Upper lobe of left lung (tissue), 6 donors: ENCODE measurements around the gene SPTB. TPM values are rescaled to one million over a fixed set of nuclear protein-coding genes. Genes with fewer than 3 reads are reported as not detected.

ENCODE experiments used
- ATAC-seq, 2 donors: fragments of 200-7000 bp; cut with Tn5 transposase; one replicate each; pipeline ENCODE4 v1.9.1; 2022; ENCODE audit warnings: mild to moderate bottlenecking in 2 of 2, moderate library complexity in 2 of 2; ENCODE audit not compliant: low FRiP score in 2 of 2
- DNase-seq, 2 donors: peaks; one replicate each; pipeline ENCODE4 v3.0.0-alpha.2; 2019 to 2020
- H3K27ac ChIP-seq, 4 donors: fragments of 200-600 bp; sonication (generic); one replicate each; pipeline ENCODE4 v1.5.1; 2016 to 2019
- H3K27me3 ChIP-seq, 4 donors: fragments of 200-600 bp; sonication (generic); one replicate each; pipeline ENCODE4 v1.5.1; 2017 to 2019
- H3K36me3 ChIP-seq, 4 donors: fragments of 200-600 bp; sonication (generic); one replicate each; pipeline ENCODE4 v1.5.1; 2016 to 2019
- H3K4me1 ChIP-seq, 4 donors: fragments of 200-600 bp; sonication (generic); one replicate each; pipeline ENCODE4 v1.5.1; 2018 to 2019
- H3K4me3 ChIP-seq, 4 donors: fragments of 200-600 bp; sonication (generic); one replicate each; pipeline ENCODE4 v1.5.1; 2017 to 2019; ENCODE audit warnings: mild to moderate bottlenecking in 2 of 4, moderate library complexity in 1 of 4
- H3K9me3 ChIP-seq, 4 donors: fragments of 200-600 bp; sonication (generic); one replicate each; pipeline ENCODE4 v1.5.1; 2018 to 2019
- EP300 ChIP-seq, 4 donors: sonication (generic); formaldehyde crosslinking; IDR thresholded peaks; one replicate each; pipeline ENCODE4 v1.5.1; 2017; ENCODE audit warnings: antibody characterized with exemption in 4 of 4, control low read depth in 2 of 4
- POLR2A ChIP-seq, 4 donors: fragments of 450-650 bp; IDR thresholded peaks; one replicate each; pipeline ENCODE4 v1.5.1; 2016 to 2017; ENCODE audit warnings: antibody characterized with exemption in 4 of 4, mild to moderate bottlenecking in 2 of 4
- POLR2AphosphoS5 ChIP-seq, 2 donors: sonication (generic); formaldehyde crosslinking; IDR thresholded peaks; one replicate each; pipeline ENCODE4 v1.5.1; 2017; ENCODE audit warnings: antibody characterized with exemption in 2 of 2
- WGBS, 2 donors: methylation state at CpG; one replicate each; pipeline ENCODE4 v1.1.5; 2017 to 2018; 5-methylcytosine and 5-hydroxymethylcytosine counted together
- total RNA-seq, 6 donors: library from RNA; depleted of rRNA in 4 of 6; stranded (reverse); fragments of >200 nt in 4 of 6; gene quantifications; one replicate each; pipeline versions ENCODE4 v1.1.0 to v1.2.1, GENCODE V29; 2016 to 2021
- TF ChIP-seq, protein P1 (sequence below), 6 experiments: fragments of 450-650 bp in 4 of 6; fragments of 200-600 bp in 2 of 6; sonication (generic) in 2 of 6; IDR thresholded peaks; one replicate each; pipeline ENCODE4 v1.5.1; 2016 to 2019; ENCODE audit warnings: antibody characterized with exemption in 6 of 6
- donor health status: DM: no; HTN: no; CAD: no; lungs with moderate emphysema.
- donor health status: DM: no; HTN: yes; CAD: no; lungs with severe emphysema.

Gene SPTB
- total RNA-seq, 6 donors from 2014 or later, result 2.1 to 3.3 (median 2.7) TPM

DNA sequence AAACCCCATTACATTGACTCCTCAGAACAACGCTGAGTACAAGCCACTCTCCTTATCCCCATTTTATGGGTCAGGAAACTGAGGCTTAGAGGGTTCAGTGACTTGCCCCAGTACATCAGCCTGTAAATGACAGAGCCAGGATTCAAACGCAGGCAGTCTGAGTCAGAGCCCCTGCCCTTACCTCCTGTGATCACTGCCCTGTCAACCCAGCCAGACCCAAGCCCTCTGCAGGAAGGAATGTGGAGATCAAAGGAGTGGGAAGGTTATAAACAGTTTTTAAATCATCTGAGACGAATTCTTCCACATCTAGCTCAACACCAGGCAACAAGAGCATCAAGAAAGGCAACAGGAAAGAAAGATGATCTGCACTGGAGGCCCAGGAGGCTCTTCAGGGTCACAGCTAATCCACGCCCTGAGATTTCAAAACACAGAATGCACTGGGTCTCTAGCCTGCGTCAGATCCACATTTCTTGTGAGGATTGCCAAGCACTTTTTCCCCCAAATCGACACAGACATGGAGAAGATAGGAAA lies 38.5 kb downstream of the SPTB start:
- no peak overlapping the region for H3K27ac ChIP-seq
- no peak for DNase-seq
- peaks cover 0 to 4% (median 2%) of the 10 kb centered on the region in 4 donors for H3K4me1 ChIP-seq
- TF ChIP-seq POLR2A (IDR thresholded peaks at IDR 0.05) (no peak), EP300 (IDR thresholded peaks at IDR 0.05) (no peak), POLR2AphosphoS5 (IDR thresholded peaks at IDR 0.05) (no peak)
- TF ChIP-seq, protein P1, sequence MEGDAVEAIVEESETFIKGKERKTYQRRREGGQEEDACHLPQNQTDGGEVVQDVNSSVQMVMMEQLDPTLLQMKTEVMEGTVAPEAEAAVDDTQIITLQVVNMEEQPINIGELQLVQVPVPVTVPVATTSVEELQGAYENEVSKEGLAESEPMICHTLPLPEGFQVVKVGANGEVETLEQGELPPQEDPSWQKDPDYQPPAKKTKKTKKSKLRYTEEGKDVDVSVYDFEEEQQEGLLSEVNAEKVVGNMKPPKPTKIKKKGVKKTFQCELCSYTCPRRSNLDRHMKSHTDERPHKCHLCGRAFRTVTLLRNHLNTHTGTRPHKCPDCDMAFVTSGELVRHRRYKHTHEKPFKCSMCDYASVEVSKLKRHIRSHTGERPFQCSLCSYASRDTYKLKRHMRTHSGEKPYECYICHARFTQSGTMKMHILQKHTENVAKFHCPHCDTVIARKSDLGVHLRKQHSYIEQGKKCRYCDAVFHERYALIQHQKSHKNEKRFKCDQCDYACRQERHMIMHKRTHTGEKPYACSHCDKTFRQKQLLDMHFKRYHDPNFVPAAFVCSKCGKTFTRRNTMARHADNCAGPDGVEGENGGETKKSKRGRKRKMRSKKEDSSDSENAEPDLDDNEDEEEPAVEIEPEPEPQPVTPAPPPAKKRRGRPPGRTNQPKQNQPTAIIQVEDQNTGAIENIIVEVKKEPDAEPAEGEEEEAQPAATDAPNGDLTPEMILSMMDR (IDR thresholded peaks at IDR 0.05), result no peak
- H3K4me3 ChIP-seq, result no peak overlapping the region
- no peaks in the 10 kb centered on the region for H3K9me3 ChIP-seq
- H3K36me3 ChIP-seq, result no peaks in the 10 kb centered on the region
- no peaks in the 10 kb centered on the region for H3K27me3 ChIP-seq
- 46 to 50% methylated on average over 5 to 6 of the region's 6 CpGs for WGBS, 2 donors
- peak in 1 of 2 donors; percentile 26 for ATAC-seq

- no peaks in the 10 kb centered on the region for H3K27me3 ChIP-seq
- H3K36me3 ChIP-seq, result no peaks in the 10 kb centered on the region
- H3K4me3 ChIP-seq, result no peak overlapping the region
- peaks cover 0 to 4% (median 2%) of the 10 kb centered on the region in 4 donors for H3K4me1 ChIP-seq
- no peaks in the 10 kb centered on the region for H3K9me3 ChIP-seq
- no peak for TF ChIP-seq POLR2A (IDR thresholded peaks at IDR 0.05)
- TF ChIP-seq, protein P1 (IDR thresholded peaks at IDR 0.05), result no peak
- DNase-seq, result no peak
- WGBS, 2 donors, result 92 to 93% methylated on average over 5 of the region's 5 CpGs
- ATAC-seq, result no peak
- H3K27ac ChIP-seq, result no peak overlapping the region
Observed at GRCh38 chr14:64838656-64839055, 41.1 kb downstream of the SPTB start.

DNA sequence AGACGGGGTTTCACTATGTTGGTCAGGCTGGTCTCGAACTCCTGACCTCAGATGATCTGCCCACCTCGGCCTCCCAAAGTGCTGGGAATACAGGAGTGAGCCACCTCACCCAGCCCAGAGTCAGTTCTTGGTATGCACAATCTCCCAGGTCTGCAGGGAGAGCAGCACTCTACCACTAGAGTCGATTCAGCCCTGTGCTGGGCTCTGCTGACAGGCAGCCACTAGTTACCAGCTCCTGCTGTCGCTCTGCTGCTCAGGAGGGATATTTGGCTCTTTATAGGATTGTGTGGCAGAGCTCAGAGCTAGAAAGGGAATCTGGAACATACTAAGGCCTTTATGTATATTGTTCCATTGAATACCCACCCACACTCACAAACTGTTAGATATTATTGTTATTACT lies 44.3 kb downstream of the SPTB start:
- Histone ChIP-seq H3K27me3 (no peaks in the 10 kb centered on the region), H3K9me3 (no peaks in the 10 kb centered on the region), H3K36me3 (no peaks in the 10 kb centered on the region), H3K4me3 (no peak overlapping the region), H3K4me1 (no peaks in the 10 kb centered on the region), H3K27ac (no peak overlapping the region)
- TF ChIP-seq, protein P1 (IDR thresholded peaks at IDR 0.05), result no peak
- TF ChIP-seq POLR2AphosphoS5 (IDR thresholded peaks at IDR 0.05), result no peak
- no peak for TF ChIP-seq EP300 (IDR thresholded peaks at IDR 0.05)
- no peak for TF ChIP-seq POLR2A (IDR thresholded peaks at IDR 0.05)
- DNase-seq, result no peak
- WGBS, 2 donors, result 87 to 98% methylated on average over 4 to 5 of the region's 5 CpGs
- ATAC-seq, result no peak

GRCh38 chr14:64834965-64835364 lies 44.7 kb downstream of the SPTB start:
- TF ChIP-seq EP300 (IDR thresholded peaks at IDR 0.05), result no peak
- TF ChIP-seq POLR2AphosphoS5 (IDR thresholded peaks at IDR 0.05), result no peak
- TF ChIP-seq, protein P1 (IDR thresholded peaks at IDR 0.05), result no peak
- TF ChIP-seq POLR2A (IDR thresholded peaks at IDR 0.05), result no peak
- Histone ChIP-seq H3K4me1 (no peaks in the 10 kb centered on the region), H3K27me3 (no peaks in the 10 kb centered on the region), H3K4me3 (no peak overlapping the region), H3K27ac (no peak overlapping the region), H3K36me3 (no peaks in the 10 kb centered on the region), H3K9me3 (no peaks in the 10 kb centered on the region)
- DNase-seq (no peak), ATAC-seq (no peak)
- WGBS, 2 donors, result 82 to 87% methylated on average over 3 of the region's 3 CpGs

DNA sequence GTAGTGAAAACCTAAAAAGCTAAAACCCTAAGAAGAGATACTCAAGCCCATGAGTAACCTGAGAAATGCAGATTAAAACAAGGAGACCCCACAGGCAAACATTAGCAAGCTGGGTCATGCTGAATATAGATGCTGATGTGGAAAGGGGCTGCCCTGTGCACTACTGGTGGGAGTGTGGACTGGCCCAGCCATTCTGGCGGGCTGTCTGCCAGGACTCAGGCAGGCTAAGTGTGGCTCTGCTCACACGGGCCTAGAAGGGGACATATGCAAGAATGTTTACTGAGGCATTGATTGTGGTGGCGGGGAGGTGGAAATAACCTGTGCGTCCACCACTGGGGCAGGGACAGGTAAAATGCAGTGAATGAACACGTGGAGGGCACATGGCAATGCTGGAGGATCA lies 48.3 kb downstream of the SPTB start:
- Histone ChIP-seq H3K4me1 (no peaks in the 10 kb centered on the region), H3K27me3 (no peaks in the 10 kb centered on the region), H3K36me3 (no peaks in the 10 kb centered on the region), H3K9me3 (no peaks in the 10 kb centered on the region), H3K27ac (no peak overlapping the region), H3K4me3 (no peak overlapping the region)
- DNase-seq (no peak), ATAC-seq (no peak)
- TF ChIP-seq POLR2AphosphoS5 (IDR thresholded peaks at IDR 0.05) (no peak), EP300 (IDR thresholded peaks at IDR 0.05) (no peak), POLR2A (IDR thresholded peaks at IDR 0.05) (no peak)
- TF ChIP-seq, protein P1 (IDR thresholded peaks at IDR 0.05), result no peak
- WGBS, 2 donors, result 80% methylated on average over 5 of the region's 5 CpGs
